HG03039 (cell line): Measurements from ENCODE around the gene ARID1B.
A peak's percentile ranks its signal among the peaks of the same experiment; 100 is the strongest.

ENCODE experiments used
- ATAC-seq: cut with Tn5 transposase; IDR thresholded peaks from one replicate; pipeline ENCODE4 v1.9.1; 2021; ENCODE audit warnings: mild to moderate bottlenecking, moderate library complexity; ENCODE audit not compliant: unreplicated experiment

The ARID1B gene

GRCh38 chr6:156875062-156875461 is 97.9 kb downstream of the ARID1B start:
- ATAC-seq, result no peak

- no peak for ATAC-seq
These were observed 99.1 kb downstream of the ARID1B start for GRCh38 chr6:156876302-156876701.

GRCh38 chr6:156877126-156877863 is 100.1 kb downstream of the ARID1B start:
- ATAC-seq, result no peak

GRCh38 chr6:156878681-156879080 is 101.5 kb downstream of the ARID1B start:
- no peak for ATAC-seq

- no peak for ATAC-seq
These were observed 102.0 kb downstream of the ARID1B start for GRCh38 chr6:156879186-156879585.

GRCh38 chr6:156879591-156879990 is 102.4 kb downstream of the ARID1B start:
- ATAC-seq, result no peak

- ATAC-seq, result no peak
These were observed 103.7 kb downstream of the ARID1B start for GRCh38 chr6:156880913-156881312.

GRCh38 chr6:156881687-156882629 is 104.8 kb downstream of the ARID1B start:
- no peak for ATAC-seq

- ATAC-seq, result peak; percentile 44
These were observed 106.5 kb downstream of the ARID1B start for GRCh38 chr6:156883497-156884252.

- ATAC-seq, result no peak
These were observed 107.1 kb downstream of the ARID1B start for GRCh38 chr6:156884306-156884705.

- no peak for ATAC-seq
These were observed 108.4 kb downstream of the ARID1B start for GRCh38 chr6:156885562-156885961.

- ATAC-seq, result peak; percentile 74
These were observed 109.2 kb downstream of the ARID1B start for GRCh38 chr6:156886409-156886808.

GRCh38 chr6:156887623-156888269 is 110.6 kb downstream of the ARID1B start:
- no peak for ATAC-seq

- ATAC-seq, result no peak
These were observed 112.3 kb downstream of the ARID1B start for GRCh38 chr6:156889469-156889868.

- ATAC-seq, result no peak
These were observed 112.8 kb downstream of the ARID1B start for GRCh38 chr6:156889986-156890385.

- ATAC-seq, result no peak
These were observed 113.6 kb downstream of the ARID1B start for GRCh38 chr6:156890627-156891314.

GRCh38 chr6:156897907-156898531 is 120.8 kb downstream of the ARID1B start:
- no peak for ATAC-seq

GRCh38 chr6:156899071-156899470 is 121.9 kb downstream of the ARID1B start:
- no peak for ATAC-seq

GRCh38 chr6:156899532-156900135 is 122.5 kb downstream of the ARID1B start:
- no peak for ATAC-seq
